Lung microvascular endothelial cell (primary cell): ENCODE data around the gene BLCAP. TPM values are rescaled to one million over a fixed set of nuclear protein-coding genes. Genes with fewer than 3 reads are reported as not detected.
"Not testable (repeated sequence)": the region's sequence is repeated elsewhere in the genome, so short reads cannot be mapped to it uniquely, and the experiment has no call there.

Source experiments
- DNase-seq, 2 donors: peaks; one replicate each; pipeline versions ENCODE4 v3.0.0 to v3.0.0-alpha.2; 2010; ENCODE audit warnings: low read depth in 2 of 2
- total RNA-seq: library from RNA; depleted of rRNA; stranded (reverse); fragments of >200 nt; gene quantifications from 2 replicates; pipeline ENCODE4 v1.2.1, GENCODE V29; 2014

BLCAP gene, protein sequence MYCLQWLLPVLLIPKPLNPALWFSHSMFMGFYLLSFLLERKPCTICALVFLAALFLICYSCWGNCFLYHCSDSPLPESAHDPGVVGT
- total RNA-seq = 42.9 and 83.3 TPM in 2 replicates

DNA sequence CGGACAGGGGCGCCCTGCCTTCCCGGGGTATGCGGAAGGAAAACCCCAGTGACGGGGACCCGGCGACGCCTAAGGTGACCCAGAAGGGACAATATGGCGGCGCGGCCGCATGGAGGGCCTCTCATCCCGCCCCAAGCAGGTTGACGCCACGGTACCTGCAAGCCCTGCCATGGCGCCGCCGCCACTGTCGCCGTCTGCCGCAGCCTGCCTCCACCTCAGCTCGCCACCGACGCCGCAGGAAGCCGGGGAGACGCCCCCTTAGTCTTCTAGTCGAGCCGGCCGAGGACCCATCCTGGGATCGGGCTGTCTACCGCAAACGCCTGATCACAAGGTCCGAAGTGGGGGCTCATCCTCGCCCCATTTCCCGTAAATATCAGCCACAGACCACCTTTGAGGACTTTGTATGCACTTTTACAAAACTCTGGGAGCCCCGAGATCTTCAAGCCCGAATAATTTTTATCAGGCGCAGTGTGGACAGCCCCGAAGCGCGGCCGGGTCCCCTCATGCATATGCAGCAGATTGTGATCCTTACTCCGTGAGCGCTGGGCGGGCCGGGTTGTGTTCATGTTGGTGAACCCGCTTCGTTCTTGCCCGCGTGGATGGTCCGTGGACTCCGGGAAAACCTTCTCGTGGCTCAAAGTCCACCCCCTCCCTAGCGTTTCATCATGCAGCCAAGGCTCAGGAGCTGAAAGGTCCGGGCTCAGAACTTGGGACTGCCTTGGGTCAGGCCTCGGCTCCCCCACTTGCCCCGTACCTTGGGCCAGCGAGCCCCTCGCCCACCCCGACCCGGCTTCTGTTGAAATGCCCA is at the start of gene BLCAP:
Gene BLCAP (minus strand): TSS at position 239 of the 808 bp plus-strand sequence. CDS start 8,702 bp downstream, outside the sequence.
- DNase-seq = peak; percentile 87 to 88

DNA sequence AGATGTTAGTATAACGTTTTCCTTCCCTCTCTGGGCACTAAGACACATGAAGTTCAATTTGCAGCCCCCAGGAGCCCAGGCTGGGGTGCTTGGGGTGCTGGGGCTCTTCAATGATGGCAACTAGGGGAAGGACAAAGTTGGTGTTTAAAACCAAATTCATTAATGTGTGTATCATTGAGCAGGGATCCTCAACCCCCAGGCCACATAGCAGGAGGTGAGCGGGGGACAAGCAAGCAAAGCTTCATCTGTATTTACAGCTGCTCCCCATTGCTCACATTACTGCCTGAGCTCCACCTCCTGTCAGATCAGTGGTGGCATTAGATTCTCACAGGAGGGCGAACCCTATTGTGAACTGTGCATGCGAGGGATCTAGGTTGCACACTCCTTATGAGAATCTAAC is 49.8 kb upstream of the BLCAP start:
- DNase-seq = not testable (repeated sequence)

DNA sequence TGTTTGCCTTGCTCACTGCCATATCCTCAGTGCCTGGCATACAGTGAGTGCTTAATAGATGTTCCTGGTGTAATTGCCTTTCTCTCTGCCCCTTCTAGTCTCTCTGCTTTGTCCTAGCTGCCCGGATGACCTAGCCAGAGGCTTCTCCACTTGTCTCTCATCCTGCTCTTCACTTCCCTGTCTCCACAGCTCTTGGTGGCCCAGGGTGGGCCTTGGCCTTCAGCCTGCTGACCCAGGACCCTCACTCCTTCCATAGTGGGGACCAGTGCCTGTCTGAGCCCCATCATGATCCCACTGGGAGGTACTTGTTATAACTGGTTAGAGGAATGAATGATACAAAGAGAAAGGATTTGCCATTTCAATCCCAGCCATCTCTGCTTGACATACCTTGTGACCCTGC is 49.2 kb upstream of the BLCAP start:
- DNase-seq = no peak

DNA sequence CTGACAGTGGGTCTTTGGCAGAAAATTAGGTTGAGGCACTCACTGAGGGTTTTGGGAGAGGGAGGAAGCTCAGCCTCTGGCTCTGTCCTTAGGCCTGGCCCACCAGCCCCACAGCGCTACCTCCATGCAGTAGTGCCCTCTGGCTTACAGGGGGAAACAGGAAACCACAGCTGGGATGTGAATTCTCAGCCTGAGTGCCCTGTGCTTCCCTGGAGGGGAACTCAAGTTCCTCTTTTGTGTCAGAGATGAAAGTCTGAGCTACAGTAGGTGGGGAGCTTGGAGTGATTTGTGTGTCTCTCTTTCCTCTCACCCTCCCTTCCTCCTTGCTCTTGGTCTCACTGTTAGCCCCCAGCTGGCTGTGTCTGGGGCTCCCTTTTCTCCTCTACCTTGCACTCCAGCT is 48.2 kb upstream of the BLCAP start:
- DNase-seq = no peak

DNA sequence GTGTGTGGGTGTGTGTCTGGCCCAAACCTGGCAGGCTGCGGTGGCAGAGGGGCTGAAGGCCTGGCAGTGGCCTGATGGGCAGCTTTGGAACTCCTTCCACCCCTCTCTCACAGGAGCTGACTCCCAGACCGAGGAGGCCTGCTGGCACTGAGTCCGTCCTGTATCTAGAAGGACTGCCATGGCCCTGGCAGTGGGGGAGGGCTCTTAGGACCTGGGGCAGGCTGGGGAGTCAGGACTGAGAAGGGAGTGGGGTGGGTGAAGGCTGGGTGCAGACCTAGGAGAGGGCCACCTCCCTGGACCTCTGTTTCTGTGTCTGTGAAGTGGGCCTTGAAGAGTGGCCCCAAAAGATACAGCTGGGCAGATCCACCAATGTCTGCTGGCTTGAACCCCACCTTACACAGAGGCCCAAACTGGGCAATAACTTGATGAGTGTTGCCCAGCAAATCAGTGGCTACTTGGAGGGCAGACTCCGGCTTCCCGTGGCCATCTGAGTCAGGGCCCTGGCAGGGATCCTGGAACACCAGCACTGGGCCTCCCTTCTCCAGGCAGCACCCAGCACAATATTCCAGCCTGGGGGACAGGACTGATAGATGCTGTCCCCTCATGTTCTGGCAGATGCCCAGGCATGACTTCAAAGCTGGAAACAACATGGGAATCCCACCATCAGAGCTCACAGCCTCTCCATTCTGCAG is 46.7 kb upstream of the BLCAP start:
- DNase-seq = no peak

DNA sequence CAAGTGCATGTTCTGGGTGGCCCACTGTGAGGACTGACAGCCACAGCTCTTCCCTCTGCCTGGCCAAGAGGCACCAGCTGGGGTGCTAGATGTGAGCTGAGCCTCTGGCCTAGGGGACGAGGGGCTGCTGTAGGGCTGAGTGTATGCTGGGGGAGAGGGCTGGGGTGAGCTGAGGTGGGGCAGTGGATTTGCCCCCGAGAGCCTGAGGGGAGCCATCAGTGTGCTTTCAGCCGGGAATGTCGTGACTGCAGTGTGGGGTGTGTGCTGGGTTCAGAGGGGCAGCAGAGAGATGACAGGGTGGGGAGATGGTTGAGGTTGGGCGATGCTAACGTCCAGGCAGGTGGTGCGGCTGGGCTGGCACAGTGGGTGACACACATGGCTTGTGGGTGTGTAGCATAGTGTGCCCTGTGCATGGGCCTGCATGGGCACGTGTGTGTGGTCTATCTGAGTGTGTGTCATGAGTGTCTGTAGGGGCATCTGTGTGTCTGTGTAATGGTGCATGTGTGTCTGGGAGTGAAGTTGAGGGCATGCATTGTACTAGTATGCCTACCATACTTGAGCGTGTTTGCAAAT is 46.0 kb upstream of the BLCAP start:
- DNase-seq = no peak

DNA sequence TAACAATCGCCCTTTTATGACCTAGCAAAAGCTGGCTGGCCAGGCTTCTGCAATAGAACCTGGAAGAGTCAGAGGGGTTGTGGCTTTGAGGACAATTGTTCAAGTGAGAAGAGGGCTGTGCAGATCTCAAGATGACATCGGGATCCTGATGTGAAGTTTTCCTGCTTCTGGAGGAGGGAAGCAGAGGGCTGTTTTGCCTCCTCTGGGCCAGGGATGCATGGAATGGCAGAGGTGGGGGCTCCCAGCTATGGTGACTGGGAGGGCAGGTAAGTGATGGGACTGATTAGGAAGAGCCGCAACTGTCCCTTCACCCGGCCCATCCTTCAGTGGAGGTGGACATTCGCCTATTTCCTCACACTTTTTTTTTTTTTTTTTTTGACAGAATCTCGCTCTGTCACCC is 43.4 kb upstream of the BLCAP start:
- DNase-seq = no peak

DNA sequence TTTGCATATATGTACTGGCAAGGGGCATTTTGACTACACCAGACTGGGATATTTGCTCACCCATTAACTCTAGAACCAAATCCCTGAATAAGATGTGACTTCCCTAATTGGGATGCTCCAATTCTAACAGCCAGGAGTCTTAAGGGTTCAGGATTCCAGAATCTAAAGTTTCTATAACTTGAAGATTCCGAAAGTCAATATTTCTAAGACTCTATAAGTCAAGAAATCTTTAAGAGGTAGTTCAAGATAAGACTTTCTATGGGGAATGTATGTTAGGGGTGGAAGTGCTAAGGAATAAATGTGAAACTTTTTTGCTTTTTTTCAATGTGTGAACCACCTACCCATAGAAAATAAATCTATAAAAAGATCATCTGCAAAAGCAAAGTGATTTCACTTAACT is 42.7 kb upstream of the BLCAP start:
- DNase-seq = no peak

DNA sequence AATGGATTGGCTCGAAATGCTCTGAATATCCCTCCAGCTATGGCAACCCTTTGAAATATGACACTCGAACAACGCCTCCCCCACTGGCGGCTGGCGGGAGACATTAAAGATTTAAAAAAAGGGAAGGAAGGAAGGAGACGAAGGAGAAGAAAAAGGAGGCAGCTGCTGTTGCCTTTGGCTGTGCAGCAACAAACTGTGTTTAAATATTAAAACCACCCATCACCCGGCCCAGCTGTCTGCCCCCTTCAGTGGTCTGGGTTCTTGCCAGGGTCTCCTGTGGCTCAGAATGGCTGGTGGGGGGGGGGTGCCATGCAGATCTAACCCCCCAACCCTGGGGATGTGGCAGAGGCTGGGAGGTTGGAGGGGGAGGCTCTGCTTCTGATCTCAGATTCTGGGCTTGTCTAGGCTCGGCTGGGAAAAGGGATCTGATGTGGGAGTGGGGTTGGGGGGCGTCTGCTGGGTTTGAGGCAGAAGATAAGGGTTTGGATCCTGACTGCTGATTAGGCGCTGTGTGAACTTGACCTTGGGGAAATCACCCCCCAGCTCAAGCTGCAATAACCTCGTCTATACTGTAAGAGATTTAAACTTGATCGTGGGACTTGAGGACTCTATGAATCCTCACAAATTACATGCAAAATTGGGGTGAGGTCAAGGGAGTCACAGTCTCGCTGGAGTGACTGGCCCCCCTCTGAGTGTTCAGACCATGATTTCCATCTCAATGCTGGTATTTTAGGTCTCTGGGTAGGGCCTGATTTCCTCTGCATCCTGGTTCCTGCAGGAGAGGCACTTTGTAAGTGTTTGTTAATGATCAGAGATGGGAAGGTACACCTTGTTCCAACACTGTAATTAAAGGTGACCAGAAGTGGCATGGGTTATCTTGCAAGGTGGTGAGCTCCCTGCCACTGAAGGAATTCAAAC is 40.3 kb upstream of the BLCAP start:
- no peak for DNase-seq

DNA sequence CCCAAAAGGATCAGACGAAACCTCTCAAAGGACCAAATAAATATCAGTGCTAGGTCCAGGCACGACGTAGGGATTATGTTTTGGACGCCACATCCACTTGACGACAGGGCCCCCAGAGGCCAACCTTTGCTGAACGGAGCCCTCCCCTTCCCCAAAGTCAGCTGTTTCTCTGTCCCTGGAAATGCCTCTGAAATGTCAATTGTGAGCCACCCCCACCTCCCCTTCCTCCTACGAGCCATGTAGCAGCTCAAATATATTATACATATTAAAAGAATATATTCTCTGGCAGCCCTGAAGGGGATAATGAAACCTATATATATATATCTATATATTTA is 39.6 kb upstream of the BLCAP start:
- DNase-seq = no peak

DNA sequence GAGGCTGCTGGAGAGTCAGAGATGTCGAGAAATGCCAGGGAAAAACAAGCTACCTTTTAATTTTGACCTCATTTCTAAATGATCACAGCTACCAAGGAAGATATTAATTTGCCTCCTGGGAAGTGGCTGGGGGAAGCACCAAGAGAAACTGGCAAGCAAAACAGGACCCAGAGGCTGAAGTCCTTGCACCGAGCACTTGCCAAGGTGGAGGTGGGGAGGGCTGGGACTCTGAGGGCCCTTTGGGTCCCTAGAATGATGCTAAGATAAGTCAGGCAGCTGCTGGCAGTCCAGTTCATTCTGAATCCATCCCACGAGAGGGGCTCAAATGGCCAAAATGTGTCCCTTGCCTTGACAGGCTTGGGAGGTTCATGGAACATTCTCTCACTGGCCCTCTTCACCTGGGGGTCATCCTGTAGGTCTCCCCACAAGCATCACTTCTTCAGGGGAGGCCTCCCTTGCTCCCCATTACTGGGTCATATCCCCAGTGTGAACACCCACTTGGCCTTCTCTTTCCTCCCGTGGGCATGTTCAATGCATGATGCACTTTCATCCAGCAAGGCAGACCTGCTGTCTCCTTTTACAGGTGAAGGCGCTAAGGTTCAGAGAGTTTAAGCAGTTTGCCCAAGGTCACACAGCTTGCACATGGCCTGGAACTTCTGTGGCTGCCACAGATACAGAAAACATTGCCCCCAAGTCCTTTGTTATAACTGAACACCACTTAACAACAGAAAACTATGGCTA is 39.1 kb upstream of the BLCAP start:
- DNase-seq = no peak

DNA sequence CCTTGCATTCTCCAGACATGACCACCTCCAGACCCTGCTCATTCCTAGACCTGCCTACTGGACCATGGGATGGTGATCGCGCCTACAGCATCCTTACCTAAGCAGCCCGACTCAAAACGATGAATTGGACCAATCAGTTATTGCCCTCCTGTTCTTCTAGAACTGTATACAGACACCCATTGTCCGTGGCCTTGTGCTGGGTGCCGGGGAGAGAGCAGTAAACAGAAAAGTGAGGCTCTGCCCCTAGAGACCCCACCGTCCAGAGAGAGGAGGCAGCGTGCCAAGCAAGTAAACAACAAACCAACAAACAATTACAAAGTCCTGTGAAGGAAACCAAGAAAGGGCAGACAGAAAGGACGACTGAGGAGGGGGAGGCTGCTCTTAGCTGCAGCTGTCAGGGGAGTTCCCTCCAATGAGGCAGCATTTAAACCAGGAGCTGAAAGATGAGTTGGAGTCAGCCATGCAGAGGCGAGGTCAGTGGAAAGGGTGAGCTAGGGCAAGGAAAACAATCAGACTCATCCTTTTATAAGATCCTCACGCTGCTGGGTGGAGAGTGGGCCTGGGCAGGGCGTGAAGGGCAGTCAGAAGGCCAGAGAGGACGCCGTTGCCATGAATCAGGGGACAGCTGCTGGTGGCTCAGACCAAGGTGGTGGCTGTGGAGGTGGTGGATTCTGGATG is 37.6 kb upstream of the BLCAP start:
- no peak for DNase-seq

DNA sequence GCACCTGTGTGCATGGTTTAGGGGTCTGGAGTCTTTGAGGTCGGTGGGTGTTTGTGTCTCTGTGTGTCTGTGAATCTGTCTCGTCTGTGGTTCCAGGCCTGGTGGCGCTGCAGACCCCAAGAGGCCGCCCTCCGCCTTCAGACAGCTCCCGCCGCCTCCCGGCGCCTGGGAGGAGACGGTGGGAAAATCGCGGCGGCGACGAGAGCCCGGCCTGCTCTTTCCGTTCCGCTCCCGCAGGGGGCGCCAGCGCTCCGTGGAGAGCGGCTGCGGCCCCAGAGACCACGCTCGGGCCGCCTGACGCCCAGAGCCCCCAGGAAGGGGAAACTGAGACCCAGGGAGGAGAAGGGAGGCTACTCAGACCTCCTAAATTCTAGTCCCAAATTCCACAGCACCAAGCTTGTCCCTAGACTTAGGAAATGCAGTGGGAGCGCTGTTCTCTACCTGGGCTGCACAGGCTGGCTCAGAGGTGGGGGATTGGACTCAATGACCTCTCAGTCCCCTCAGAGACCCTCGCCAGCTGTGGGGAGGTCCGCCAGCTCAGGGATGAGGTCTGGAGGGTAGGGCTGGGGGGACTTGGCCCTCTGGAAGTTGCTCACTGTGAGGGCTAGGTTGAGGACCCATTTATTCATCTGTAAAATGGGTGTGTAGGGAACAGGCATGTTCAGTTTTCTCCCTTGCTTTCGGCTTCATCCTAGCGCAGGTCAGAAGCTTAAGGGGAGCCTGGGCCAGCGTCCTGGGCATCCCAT is 36.9 kb upstream of the BLCAP start:
- DNase-seq = peak; percentile 28 to 38

DNA sequence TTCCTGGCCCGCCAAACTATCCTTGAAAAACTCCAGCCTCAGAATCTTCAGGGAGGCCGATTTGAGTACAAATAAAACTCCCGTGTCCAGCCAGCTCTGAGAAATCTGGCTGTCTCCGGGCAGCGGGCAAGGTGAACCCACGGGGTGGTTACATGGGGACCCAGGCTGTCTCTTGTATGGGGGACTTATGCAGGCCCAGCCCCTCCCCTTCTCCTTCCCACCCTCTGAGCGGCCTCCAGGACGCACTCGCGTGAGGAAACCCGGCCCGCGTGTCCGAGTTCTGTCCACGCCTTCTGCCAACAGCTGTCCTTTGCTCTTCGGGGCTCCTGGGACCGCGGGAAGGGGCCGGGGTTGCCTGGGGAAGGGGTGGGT is 36.3 kb upstream of the BLCAP start:
- no peak for DNase-seq

DNA sequence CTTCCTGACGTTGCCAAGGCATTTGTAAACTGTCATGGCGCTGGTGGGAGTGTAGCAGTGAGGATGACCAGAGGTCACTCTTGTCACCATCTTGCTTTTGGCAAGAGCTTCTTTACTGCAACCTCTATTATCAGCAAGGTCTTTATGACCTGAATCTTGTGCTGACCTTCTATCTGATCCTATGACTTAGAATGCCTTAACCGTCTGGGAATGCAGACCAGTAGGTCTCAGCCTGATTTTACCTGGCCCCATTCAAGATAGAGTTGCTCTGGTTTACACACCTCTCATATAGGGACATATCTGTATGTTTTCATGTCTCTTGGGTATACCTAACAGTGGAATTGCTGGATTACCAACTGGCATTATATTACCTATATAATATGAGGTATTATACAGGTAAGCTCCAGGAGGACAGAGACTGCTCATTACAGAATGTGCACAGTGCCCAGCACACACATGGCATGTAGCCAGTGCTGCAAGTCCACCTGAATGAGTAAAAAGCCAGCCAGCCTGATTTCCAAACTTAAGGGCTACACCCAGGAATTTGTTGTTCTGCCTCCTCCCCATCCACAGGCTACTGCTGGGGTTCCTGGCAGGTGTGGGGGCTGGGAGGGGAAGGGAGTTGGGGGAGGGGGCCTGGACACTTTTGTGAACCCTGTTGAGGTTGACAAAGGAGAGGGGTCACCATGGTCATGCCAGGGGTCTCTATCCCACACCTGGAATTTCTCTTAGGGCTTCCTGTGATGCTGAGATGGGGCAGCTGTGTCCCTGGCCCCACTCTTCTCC is 35.2 kb upstream of the BLCAP start:
- DNase-seq = no peak

DNA sequence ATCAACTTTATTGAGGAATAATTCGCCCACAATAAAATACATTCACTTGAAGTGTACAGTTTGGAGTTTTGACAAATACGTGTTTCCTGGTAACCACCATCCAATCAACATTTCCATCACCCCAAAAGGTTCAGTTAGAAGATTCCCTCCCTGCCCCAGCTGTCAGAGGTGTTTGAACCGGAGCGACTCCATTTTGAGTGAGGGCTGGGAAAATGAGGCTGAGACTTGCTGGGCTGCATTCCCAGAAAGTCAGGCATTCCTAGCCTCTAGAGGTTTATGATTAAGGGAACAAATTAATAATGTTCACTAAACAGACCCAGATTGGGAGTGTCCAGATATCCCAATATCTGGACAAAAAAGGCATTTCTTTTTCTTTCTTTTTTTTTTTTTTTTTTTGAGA is 33.0 kb upstream of the BLCAP start:
- no peak for DNase-seq

DNA sequence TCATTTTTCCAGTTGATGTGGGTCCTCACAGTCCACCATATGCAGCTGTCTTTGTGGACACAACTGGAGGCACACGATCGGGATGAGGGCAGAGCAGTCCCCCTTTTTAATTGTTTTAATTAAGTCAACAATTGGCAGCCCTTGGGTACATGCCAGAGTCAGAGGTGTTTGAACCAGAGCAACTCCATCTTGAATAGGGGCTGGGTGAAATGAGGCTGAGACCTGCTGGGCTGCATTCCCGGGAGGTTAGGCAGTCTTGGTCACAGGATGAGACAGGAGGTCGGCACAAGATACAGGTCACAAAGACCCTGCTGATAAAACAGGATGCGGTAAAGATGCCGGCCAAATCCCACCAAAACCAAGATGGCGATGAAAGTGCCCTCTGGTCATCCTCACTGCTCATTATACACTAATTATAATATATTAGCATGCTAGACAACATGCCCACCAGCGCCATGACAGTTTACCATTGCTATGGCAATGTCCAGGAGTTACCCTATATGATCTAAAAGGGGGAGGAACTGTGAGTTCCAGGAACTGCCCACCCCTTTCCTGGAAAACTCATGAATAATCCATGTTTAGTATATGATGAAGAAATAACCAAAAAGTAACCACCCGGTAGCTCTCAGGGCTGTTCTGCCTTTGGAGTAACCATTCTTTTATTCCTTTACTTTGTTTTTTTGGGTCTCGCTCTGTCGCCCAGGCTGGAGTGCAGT is 31.8 kb upstream of the BLCAP start:
- DNase-seq = no peak

DNA sequence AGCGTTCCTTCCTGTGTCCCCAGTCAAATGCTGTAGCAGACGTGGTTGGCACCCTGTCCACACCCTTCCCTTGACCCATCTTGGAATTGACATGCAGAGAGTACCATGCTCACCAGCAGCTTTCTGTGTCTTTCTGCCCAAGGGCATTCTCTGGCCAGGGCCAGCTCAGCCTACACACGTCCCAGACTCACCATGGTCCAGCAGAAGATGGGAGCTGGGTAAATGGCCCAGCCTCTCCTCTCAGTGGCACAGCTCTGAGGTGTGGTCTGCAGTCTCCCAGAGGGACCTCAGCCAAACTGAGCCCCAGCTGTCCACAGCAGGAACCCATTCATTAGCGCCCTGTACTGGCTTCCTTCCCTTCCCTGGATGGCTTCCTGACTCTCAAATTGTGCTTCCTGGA is 31.1 kb upstream of the BLCAP start:
- no peak for DNase-seq
